Keratinocyte (primary cell): Measurements from ENCODE around the gene BMPR1B. TPM values are rescaled to one million over a fixed set of nuclear protein-coding genes. Genes with fewer than 3 reads are reported as not detected.

Experiments used
- DNase-seq: peaks from one replicate; pipeline ENCODE4 v3.0.0-alpha.2; 2011; ENCODE audit warnings: low read depth, missing footprints, low spot score
- FAIRE-seq: peaks from 2 replicates; lab custom pipeline; 2011; peaks lifted over from hg19 to GRCh38; lab: Jason Lieb, UNC
- H2AFZ ChIP-seq: 2 replicates; pipeline ENCODE4 v1.6.0; 2012; ENCODE audit warnings: low read length, control low read depth, inconsistent platforms; ENCODE audit not compliant: control insufficient read depth
- H3K27ac ChIP-seq: 2 replicates; pipeline ENCODE4 v1.5.1; 2011; ENCODE audit warnings: low read length; ENCODE audit not compliant: control insufficient read depth, insufficient read depth
- H3K27me3 ChIP-seq: 3 replicates; pipeline ENCODE4 v1.6.0; 2011; ENCODE audit warnings: low read length; ENCODE audit not compliant: control insufficient read depth, insufficient read depth; ENCODE audit errors: extremely low read depth
- H3K36me3 ChIP-seq, 2 experiments: 2 replicates in 1 of 2; 3 replicates in 1 of 2; pipeline ENCODE4 v1.5.1; 2011; ENCODE audit warnings: low read length in 2 of 2, mild to moderate bottlenecking in 1 of 2; ENCODE audit not compliant: control insufficient read depth in 2 of 2, insufficient read depth in 2 of 2; ENCODE audit errors: extremely low read depth in 1 of 2
- H3K4me1 ChIP-seq: 3 replicates; pipeline ENCODE4 v1.5.1; 2011; ENCODE audit warnings: low read length; ENCODE audit not compliant: control insufficient read depth, insufficient read depth; ENCODE audit errors: extremely low read depth
- H3K4me2 ChIP-seq: 3 replicates; pipeline ENCODE4 v1.6.0; 2011; ENCODE audit warnings: low read depth, low read length; ENCODE audit not compliant: control insufficient read depth, insufficient read depth; ENCODE audit errors: extremely low read depth
- H3K4me3 ChIP-seq, 3 experiments: fragments of 200-600 bp in 1 of 3; sonication (generic) in 1 of 3; 2 replicates in 2 of 3; 3 replicates in 1 of 3; pipeline ENCODE4 v1.5.1; 2011 to 2016; ENCODE audit warnings: low read length in 3 of 3, mild to moderate bottlenecking in 3 of 3, control low read depth in 2 of 3, inconsistent platforms in 1 of 3, low read depth in 1 of 3, mixed read lengths in 1 of 3, mixed run types in 1 of 3, moderate library complexity in 1 of 3; ENCODE audit not compliant: control insufficient read depth in 2 of 3, insufficient read depth in 2 of 3; ENCODE audit errors: extremely low read depth in 1 of 3
- H3K79me2 ChIP-seq: 2 replicates; pipeline ENCODE4 v1.6.0; 2012; ENCODE audit warnings: low read length; ENCODE audit not compliant: control insufficient read depth, insufficient read depth
- H3K9ac ChIP-seq: 3 replicates; pipeline ENCODE4 v1.6.0; 2011; ENCODE audit warnings: low read length; ENCODE audit not compliant: control insufficient read depth, insufficient read depth; ENCODE audit errors: extremely low read depth
- H3K9me1 ChIP-seq: 3 replicates; pipeline ENCODE4 v1.6.0; 2011; ENCODE audit warnings: low read length; ENCODE audit not compliant: control insufficient read depth, insufficient read depth; ENCODE audit errors: extremely low read depth
- H3K9me3 ChIP-seq: 2 replicates; pipeline ENCODE4 v1.5.1; 2012; ENCODE audit warnings: low read depth, low read length; ENCODE audit not compliant: control insufficient read depth
- H4K20me1 ChIP-seq: 3 replicates; pipeline ENCODE4 v1.6.0; 2011; ENCODE audit warnings: low read length; ENCODE audit not compliant: control insufficient read depth, insufficient read depth; ENCODE audit errors: extremely low read depth
- EZH2 ChIP-seq: IDR thresholded peaks from one replicate; pipeline ENCODE4 v1.6.1; 2012; ENCODE audit warnings: inconsistent platforms, mild to moderate bottlenecking, low read length, moderate library complexity
- dilution Hi-C: fragments of 300-500 bp; cut with MboI; formaldehyde crosslinking; loops from one replicate; pipeline ENCODE4 v1.7.0; 2020; ENCODE audit warnings: low sequenced_read_pairs; ENCODE audit not compliant: extremely low pct_ligation_motif_present
- polyA plus RNA-seq, 5 experiments: library from polyadenylated mRNA; depleted of rRNA in 3 of 5; stranded (reverse) in 3 of 5; stranded (forward) in 1 of 5; unstranded in 1 of 5; fragments of >200 nt; gene quantifications; 1 replicate in 1 of 5; 2 replicates in 3 of 5; 3 replicates in 1 of 5; pipeline versions ENCODE4 v1.2.1 to v1.2.3, GENCODE V29; 2011 to 2012; ENCODE audit warnings: missing spikeins in 2 of 5, low read depth in 1 of 5, low replicate concordance in 1 of 5
- TF ChIP-seq, protein P1 (sequence below), 3 experiments: IDR thresholded peaks in 1 of 3; conservative IDR thresholded peaks in 1 of 3; optimal IDR thresholded peaks in 1 of 3; 2 replicates in 2 of 3; 3 replicates in 1 of 3; pipeline versions ENCODE3 to v1.5.1; 2011; ENCODE audit warnings: low read length in 3 of 3, mild to moderate bottlenecking in 3 of 3, moderate library complexity in 2 of 3, control low read depth in 1 of 3, inconsistent platforms in 1 of 3; ENCODE audit not compliant: insufficient read depth in 2 of 3; ENCODE audit errors: extremely low read depth in 1 of 3

The BMPR1B gene
- polyA plus RNA-seq, 1 donor (not counting 4 experiments of a cell fraction or from before 2014, with no cell fraction given) = 0.89 TPM

- no peaks in the 10 kb centered on the region for H3K79me2 ChIP-seq
- H3K27ac ChIP-seq = no peak overlapping the region
- H3K4me1 ChIP-seq = no peaks in the 10 kb centered on the region
- dilution Hi-C loops = no loop called here
- no peaks in the 10 kb centered on the region for H3K9me1 ChIP-seq
- H2AFZ ChIP-seq = no peak overlapping the region
- H4K20me1 ChIP-seq = no peaks in the 10 kb centered on the region
- TF ChIP-seq EZH2 = no peak
- TF ChIP-seq, protein P1, sequence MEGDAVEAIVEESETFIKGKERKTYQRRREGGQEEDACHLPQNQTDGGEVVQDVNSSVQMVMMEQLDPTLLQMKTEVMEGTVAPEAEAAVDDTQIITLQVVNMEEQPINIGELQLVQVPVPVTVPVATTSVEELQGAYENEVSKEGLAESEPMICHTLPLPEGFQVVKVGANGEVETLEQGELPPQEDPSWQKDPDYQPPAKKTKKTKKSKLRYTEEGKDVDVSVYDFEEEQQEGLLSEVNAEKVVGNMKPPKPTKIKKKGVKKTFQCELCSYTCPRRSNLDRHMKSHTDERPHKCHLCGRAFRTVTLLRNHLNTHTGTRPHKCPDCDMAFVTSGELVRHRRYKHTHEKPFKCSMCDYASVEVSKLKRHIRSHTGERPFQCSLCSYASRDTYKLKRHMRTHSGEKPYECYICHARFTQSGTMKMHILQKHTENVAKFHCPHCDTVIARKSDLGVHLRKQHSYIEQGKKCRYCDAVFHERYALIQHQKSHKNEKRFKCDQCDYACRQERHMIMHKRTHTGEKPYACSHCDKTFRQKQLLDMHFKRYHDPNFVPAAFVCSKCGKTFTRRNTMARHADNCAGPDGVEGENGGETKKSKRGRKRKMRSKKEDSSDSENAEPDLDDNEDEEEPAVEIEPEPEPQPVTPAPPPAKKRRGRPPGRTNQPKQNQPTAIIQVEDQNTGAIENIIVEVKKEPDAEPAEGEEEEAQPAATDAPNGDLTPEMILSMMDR (optimal IDR thresholded peaks at IDR 0.05 in 1 of 3, IDR thresholded peaks at IDR 0.05 in 1 of 3, conservative IDR thresholded peaks at IDR 0.05 in 1 of 3; ENCODE audit: extremely low read depth in 1 of 3, insufficient read depth in 2 of 3, low read length in 3 of 3) = no peak
- no peaks in the 10 kb centered on the region for H3K9me3 ChIP-seq
- H3K36me3 ChIP-seq = no peaks in the 10 kb centered on the region
- H3K4me2 ChIP-seq = no peak overlapping the region
- H3K27me3 ChIP-seq = no peaks in the 10 kb centered on the region
- no peak overlapping the region for H3K4me3 ChIP-seq
- FAIRE-seq = no peak
- H3K9ac ChIP-seq = no peak overlapping the region
- no peak for DNase-seq
Observed at GRCh38 chr4:95044324-95044837, 286.6 kb downstream of the BMPR1B start.

- Histone ChIP-seq H3K27me3 (no peaks in the 10 kb centered on the region), H3K4me2 (no peak overlapping the region), H3K4me3 (no peak overlapping the region), H3K79me2 (no peaks in the 10 kb centered on the region), H3K9me3 (no peaks in the 10 kb centered on the region), H2AFZ (no peak overlapping the region), H4K20me1 (no peaks in the 10 kb centered on the region), H3K9ac (no peak overlapping the region), H3K27ac (no peak overlapping the region), H3K36me3 (no peaks in the 10 kb centered on the region), H3K4me1 (no peaks in the 10 kb centered on the region), H3K9me1 (no peaks in the 10 kb centered on the region)
- dilution Hi-C loops = no loop called here
- DNase-seq = no peak
- TF ChIP-seq, protein P1 (optimal IDR thresholded peaks at IDR 0.05 in 1 of 3, IDR thresholded peaks at IDR 0.05 in 1 of 3, conservative IDR thresholded peaks at IDR 0.05 in 1 of 3; ENCODE audit: extremely low read depth in 1 of 3, insufficient read depth in 2 of 3, low read length in 3 of 3) = no peak
- TF ChIP-seq EZH2 = no peak
- FAIRE-seq = no peak
Observed at GRCh38 chr4:95045429-95045828, 287.7 kb downstream of the BMPR1B start.
